Duodenal mucosa (tissue), 2 donors: ENCODE measurements around the gene IQCN.

ENCODE experiments used
- H3K27ac ChIP-seq: one replicate; pipeline ENCODE4 v1.7.0; 2013; ENCODE audit warnings: low read depth, low read length
- H3K27me3 ChIP-seq, 2 donors: one replicate each; pipeline ENCODE4 v1.7.0; 2013; ENCODE audit warnings: low read length in 2 of 2, control low read depth in 1 of 2; ENCODE audit not compliant: insufficient read depth in 2 of 2, control insufficient read depth in 1 of 2
- H3K36me3 ChIP-seq, 2 donors: one replicate each; pipeline ENCODE4 v1.7.0; 2013; ENCODE audit warnings: low read length in 2 of 2, control low read depth in 1 of 2; ENCODE audit not compliant: insufficient read depth in 2 of 2, control insufficient read depth in 1 of 2
- H3K4me1 ChIP-seq, 2 donors: one replicate each; pipeline ENCODE4 v1.7.0; 2013; ENCODE audit warnings: low read length in 2 of 2, control low read depth in 1 of 2; ENCODE audit not compliant: insufficient read depth in 2 of 2, control insufficient read depth in 1 of 2
- H3K4me3 ChIP-seq, 2 donors: one replicate each; pipeline ENCODE4 v1.7.0; 2013; ENCODE audit warnings: low read length in 2 of 2, low read depth in 1 of 2
- H3K9ac ChIP-seq, 2 donors: one replicate each; pipeline ENCODE4 v1.7.0; 2013; ENCODE audit warnings: low read length in 2 of 2, low read depth in 1 of 2
- H3K9me3 ChIP-seq, 2 donors: one replicate each; pipeline ENCODE4 v1.7.0; 2013; ENCODE audit warnings: low read length in 2 of 2, control low read depth in 1 of 2; ENCODE audit not compliant: control insufficient read depth in 1 of 2

The IQCN gene

GRCh38 chr19:18293642-18294466 is 19.6 kb upstream of the IQCN start:
- Histone ChIP-seq H3K9me3 (no peaks in the 10 kb centered on the region), H3K27me3 (no peaks in the 10 kb centered on the region), H3K4me1 (peaks cover 6 to 24% of the 10 kb centered on the region in 2 donors), H3K4me3 (peak overlapping the region in 1 of 2 donors; percentile 78), H3K36me3 (no peaks in the 10 kb centered on the region), H3K9ac (peak overlapping the region; percentile 55 to 86), H3K27ac (peak overlapping the region; percentile 97)

GRCh38 chr19:18292810-18293641 is 18.8 kb upstream of the IQCN start:
- peak overlapping the region; percentile 86 to 96 for H3K9ac ChIP-seq
- peak overlapping the region; percentile 73 to 78 for H3K4me3 ChIP-seq

GRCh38 chr19:18292462-18292809 is 18.2 kb upstream of the IQCN start:
- no peaks in the 10 kb centered on the region for H3K36me3 ChIP-seq
- no peaks in the 10 kb centered on the region for H3K27me3 ChIP-seq
- H3K9ac ChIP-seq, result peak overlapping the region; percentile 86 to 96
- H3K4me1 ChIP-seq, result peaks cover 6 to 24% of the 10 kb centered on the region in 2 donors
- peak overlapping the region; percentile 73 to 78 for H3K4me3 ChIP-seq
- peak overlapping the region; percentile 97 for H3K27ac ChIP-seq
- no peaks in the 10 kb centered on the region for H3K9me3 ChIP-seq

More at GRCh38 chr19:18292810-18293641, 18.8 kb upstream of the IQCN start:
- H3K4me1 ChIP-seq, result peaks cover 6 to 24% of the 10 kb centered on the region in 2 donors
- no peaks in the 10 kb centered on the region for H3K27me3 ChIP-seq
- H3K27ac ChIP-seq, result peak overlapping the region; percentile 97
- no peaks in the 10 kb centered on the region for H3K36me3 ChIP-seq
- no peaks in the 10 kb centered on the region for H3K9me3 ChIP-seq

GRCh38 chr19:18291590-18292461 is 17.6 kb upstream of the IQCN start:
- Histone ChIP-seq H3K36me3 (no peaks in the 10 kb centered on the region), H3K27me3 (no peaks in the 10 kb centered on the region), H3K27ac (peak overlapping the region; percentile 97), H3K4me1 (peaks cover 6 to 24% of the 10 kb centered on the region in 2 donors), H3K4me3 (peak overlapping the region; percentile 73 to 78), H3K9ac (peak overlapping the region; percentile 86 to 96), H3K9me3 (no peaks in the 10 kb centered on the region)

- Histone ChIP-seq H3K27me3 (no peaks in the 10 kb centered on the region), H3K4me1 (peaks cover 6 to 24% of the 10 kb centered on the region in 2 donors), H3K36me3 (no peaks in the 10 kb centered on the region), H3K9ac (peak overlapping the region; percentile 30 to 86), H3K9me3 (no peaks in the 10 kb centered on the region), H3K4me3 (peak overlapping the region; percentile 73 to 78), H3K27ac (peak overlapping the region; percentile 97)
Measured at GRCh38 chr19:18291019-18291524, 16.8 kb upstream of the IQCN start.

GRCh38 chr19:18290302-18291018 is 16.2 kb upstream of the IQCN start:
- Histone ChIP-seq H3K27me3 (no peaks in the 10 kb centered on the region), H3K4me1 (peaks cover 6 to 25% of the 10 kb centered on the region in 2 donors), H3K27ac (peak overlapping the region; percentile 51), H3K4me3 (no peak overlapping the region), H3K9ac (no peak overlapping the region), H3K9me3 (no peaks in the 10 kb centered on the region), H3K36me3 (no peaks in the 10 kb centered on the region)

- H3K4me1 ChIP-seq, result peaks cover 14 to 32% of the 10 kb centered on the region in 2 donors
- no peaks in the 10 kb centered on the region for H3K9me3 ChIP-seq
- H3K27ac ChIP-seq, result peak overlapping the region; percentile 51
- H3K4me3 ChIP-seq, result no peak overlapping the region
- no peaks in the 10 kb centered on the region for H3K27me3 ChIP-seq
- H3K36me3 ChIP-seq, result no peaks in the 10 kb centered on the region
- no peak overlapping the region for H3K9ac ChIP-seq
Measured at GRCh38 chr19:18289471-18290301, 15.4 kb upstream of the IQCN start.

- Histone ChIP-seq H3K9ac (no peak overlapping the region), H3K27me3 (no peaks in the 10 kb centered on the region), H3K27ac (no peak overlapping the region), H3K4me1 (peaks cover 13 to 31% of the 10 kb centered on the region in 2 donors), H3K36me3 (no peaks in the 10 kb centered on the region), H3K4me3 (no peak overlapping the region), H3K9me3 (no peaks in the 10 kb centered on the region)
Measured at GRCh38 chr19:18287836-18288772, 13.9 kb upstream of the IQCN start.
